LHCN-M2 (cell line): Measurements from ENCODE around the gene CIPC. TPM values are rescaled to one million over a fixed set of nuclear protein-coding genes. Genes with fewer than 3 reads are reported as not detected.

Experiments used
- DNase-seq: peaks from one replicate; pipeline ENCODE4 v3.0.0-alpha.2; 2012; ENCODE audit warnings: low read depth
- total RNA-seq: library from RNA; depleted of rRNA; stranded (reverse); fragments of >200 nt; gene quantifications from 2 replicates; pipeline ENCODE4 v1.2.3, GENCODE V29; 2014

CIPC gene
- total RNA-seq, 1 experiment from 2014 or later = 13.0 TPM

DNA sequence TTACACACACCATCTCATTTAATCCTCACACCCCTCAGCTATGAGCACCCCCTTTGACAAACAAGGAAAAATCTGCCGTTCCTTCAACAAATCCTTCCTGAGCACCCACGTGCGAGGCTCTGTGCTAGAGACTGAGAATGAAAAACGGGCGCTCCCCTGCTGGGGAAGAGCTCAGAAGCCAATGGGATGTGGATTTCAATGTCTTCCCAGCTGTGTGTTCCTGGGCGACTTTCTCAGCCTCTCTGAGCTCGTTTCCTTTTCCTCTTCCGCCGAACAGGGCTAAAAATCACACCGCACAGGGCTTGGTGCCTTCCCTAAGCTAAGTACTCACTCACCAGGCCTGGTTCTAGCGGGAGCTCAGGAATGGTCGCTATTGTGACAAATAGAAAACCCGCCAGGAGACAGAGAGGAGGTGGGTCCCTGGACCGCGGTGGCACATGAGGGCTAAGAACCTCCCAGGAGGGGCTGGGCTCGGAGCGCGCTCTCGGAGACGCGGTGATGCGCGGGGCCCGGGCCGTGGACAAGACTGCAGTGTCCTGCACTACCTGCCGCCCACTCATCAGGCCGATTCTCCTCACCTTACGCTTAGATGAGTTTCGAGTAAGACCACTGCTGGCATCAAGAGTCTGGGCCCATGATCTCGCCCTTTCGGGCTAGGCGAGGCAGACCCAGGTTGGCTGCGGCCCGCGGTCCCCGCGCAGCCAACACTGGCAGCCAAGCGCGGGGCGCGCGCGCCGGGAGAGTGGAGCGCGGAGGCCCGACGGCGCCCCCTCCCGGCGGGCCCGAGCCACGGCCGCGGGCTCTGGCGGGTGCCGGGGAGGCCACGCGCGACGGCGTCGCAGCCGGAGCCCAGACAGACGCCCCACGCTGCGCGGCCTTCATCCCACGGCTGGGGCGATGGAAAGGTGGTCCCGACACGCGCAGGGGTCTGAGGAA, 26.6 kb downstream of the CIPC start:
- DNase-seq = no peak

DNA sequence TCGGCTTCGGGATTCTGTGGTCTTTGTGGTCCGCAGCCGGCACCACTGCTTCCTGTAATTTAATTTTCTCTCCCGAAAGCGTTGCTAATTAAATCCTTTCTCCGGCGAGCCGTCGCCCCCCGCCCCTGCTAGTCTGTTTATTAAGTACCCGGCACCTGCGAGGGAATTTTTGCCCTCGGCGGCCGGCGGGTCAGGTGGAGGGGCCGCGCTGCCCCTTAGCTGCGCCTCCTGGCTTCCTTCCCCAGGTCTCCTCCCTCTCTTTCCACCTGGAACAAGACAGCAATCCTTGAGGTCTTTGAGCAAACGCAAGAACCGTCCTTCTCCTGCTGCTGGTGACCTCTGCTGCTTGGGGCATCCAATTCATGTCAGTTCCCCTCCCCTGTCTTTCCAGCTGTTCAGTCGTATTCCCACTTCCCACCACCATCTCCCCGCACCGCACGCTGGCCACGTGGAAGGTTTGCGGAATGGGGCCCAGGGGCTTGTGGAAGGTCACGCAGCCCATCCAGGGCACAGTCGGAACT, 27.3 kb downstream of the CIPC start:
- DNase-seq = no peak

GRCh38 chr14:77125823-77126325, 27.8 kb downstream of the CIPC start:
- no peak for DNase-seq

DNA sequence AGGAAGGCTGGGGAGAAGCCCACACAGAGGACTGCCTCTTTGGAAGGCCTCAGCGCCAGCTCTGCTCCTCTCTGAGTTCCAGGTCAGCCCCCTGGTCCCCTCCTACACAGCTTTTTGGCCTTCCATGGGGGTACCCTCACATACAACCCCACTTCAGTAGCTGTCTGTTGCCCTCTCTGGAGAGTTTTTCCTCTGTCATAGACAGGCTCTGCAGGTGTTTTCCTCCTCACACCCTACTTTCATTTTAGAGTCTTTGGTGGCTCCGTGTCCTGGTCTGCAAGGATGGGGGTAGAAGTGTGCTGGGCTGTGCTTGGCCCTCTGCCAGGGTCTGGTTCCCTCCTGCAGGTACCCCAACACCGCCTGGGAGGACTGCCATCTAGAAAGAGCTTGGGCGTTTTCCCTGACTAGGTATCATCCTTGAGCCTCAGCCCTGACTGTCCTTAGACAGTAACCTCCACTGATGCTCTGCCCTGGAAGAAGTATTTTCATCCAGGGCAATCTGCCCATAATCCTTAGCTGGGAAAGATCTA, 28.5 kb downstream of the CIPC start:
- DNase-seq = no peak

DNA sequence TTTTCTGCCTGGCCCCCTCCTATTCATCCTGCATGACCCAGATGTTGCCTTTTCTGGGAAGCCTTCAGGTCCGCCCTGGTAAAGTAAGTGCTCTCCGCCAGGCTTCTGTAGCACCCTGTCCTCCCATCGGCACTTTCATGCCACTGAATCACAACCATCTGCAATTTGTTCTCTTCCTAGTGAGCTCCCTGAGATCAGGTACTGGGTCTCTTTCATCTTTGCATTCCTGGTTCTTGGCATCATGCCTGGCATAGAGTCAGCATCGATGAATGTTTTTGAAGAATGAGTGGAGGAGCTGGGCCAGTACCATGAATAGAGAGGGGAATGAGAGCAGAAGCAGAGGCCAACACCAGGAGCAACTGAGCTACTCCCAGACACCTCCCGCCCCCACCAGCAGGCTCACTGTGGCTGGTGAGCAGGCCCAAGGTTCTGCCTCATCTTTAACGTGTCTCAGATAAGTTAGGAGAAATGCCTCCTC, 30.4 kb downstream of the CIPC start:
- DNase-seq = no peak

DNA sequence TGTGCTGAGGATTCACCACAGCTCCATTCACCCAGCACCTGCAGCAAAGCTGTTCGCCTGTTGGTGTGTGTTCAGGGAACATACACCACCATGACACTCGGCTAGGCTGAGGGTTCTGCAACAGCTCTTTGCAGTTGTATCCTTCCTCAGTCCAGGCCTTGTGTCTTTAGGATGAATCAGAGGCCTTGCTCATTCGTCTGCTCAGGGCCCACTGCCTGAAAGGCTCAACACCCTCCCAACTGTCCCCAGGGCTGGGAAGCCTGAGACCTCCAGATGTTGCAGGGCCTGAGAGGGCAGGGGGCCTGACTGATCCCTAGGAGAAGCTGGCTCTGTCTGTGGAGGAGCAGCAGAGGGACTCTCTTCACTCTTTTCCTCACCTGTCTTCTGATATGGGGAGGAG, 32.3 kb downstream of the CIPC start:
- DNase-seq = no peak

- no peak for DNase-seq
These were observed 33.1 kb downstream of the CIPC start for GRCh38 chr14:77131206-77131605.

DNA sequence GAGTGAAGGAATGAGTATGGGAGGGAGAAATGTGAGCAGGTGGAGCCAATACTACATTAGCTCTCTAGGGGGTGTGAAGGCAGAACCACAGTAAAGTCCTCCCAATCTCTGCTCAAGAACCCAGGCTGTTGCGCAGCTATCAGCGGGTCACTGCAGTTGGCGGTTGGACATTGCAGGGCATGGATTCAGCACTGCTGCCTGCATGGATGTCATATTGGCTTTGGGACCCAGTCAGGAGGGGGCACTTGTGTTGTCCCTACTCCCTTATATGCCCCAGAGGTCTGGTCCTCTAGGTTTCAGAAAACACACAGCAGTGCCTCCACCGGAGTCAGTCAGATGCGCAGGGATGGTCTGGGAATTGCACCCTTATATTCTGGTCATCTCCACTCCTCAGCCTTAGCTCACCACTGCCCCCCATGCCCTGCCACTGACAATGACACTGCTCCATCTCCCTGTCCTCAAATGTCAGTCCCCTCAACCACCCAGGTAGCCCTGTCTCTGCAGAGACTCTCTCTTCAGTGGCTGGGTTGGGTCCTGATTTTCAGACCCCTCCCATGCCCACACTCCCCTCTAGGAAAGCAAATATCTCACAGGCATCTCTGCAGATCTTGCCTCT, 33.9 kb downstream of the CIPC start:
- DNase-seq = no peak

- peak; percentile 32 for DNase-seq
These were observed 35.8 kb downstream of the CIPC start for GRCh38 chr14:77133720-77134338.

DNA sequence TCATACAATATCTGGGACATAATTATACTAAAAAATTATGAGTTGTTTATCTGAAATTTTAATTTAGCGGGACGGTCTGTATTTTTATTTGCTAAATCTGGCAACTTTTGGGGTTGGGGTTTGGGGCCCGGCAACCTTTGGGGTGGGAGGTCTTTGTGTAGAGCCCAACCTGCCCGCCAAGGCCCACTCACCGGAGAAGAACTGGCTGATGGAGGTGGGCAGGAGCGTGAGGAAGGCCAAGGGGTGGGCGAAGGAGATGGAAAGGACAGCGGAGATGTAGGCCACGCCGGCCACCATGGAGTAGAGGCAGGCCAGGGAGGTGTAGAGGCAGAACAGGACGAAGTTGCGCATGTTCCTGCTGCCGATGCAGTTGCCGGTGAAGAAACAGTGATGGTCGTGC, 41.0 kb downstream of the CIPC start:
- DNase-seq = no peak

GRCh38 chr14:77139540-77140358, 41.7 kb downstream of the CIPC start:
- DNase-seq = no peak

DNA sequence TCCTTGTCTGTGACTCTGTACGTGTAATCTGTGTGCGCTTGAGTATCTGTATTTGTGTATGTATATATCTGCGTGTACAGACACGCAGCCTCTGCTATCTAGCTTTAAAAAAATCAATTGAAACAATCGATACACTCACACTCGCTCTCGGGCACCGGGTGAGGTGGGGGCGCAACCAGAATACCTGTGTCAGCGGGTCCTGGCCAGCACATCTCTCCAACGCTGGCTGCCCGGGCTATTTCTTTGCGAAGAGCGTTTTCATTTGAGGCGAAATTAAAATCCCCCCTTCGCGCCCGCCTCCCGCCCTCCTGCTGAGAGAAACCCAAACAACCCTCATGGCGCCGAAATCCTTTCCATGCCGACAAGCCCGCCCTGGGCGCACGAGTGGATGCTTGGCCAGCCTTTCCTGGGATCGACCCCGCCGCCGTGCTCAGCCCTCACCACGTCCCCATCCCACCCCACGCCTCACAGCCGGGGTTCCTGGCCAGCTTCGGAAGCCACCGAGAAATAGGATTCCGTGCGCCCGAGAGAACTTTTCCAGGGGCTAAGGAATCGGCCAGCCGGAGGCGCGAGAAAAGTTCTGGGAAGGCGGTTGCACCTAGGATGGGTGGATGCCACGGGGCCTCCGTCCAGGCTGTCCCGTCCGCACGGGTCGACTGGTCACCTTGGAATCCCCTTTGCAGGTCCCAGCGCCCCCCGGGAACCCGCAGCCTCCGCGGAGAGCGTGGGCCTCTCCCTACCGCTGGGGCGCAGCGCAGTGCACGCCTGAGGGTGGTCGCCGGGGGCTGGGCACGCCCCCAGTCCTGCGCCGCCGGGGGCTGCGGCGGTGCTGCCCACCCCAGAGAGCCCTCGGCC, 42.5 kb downstream of the CIPC start:
- no peak for DNase-seq

DNA sequence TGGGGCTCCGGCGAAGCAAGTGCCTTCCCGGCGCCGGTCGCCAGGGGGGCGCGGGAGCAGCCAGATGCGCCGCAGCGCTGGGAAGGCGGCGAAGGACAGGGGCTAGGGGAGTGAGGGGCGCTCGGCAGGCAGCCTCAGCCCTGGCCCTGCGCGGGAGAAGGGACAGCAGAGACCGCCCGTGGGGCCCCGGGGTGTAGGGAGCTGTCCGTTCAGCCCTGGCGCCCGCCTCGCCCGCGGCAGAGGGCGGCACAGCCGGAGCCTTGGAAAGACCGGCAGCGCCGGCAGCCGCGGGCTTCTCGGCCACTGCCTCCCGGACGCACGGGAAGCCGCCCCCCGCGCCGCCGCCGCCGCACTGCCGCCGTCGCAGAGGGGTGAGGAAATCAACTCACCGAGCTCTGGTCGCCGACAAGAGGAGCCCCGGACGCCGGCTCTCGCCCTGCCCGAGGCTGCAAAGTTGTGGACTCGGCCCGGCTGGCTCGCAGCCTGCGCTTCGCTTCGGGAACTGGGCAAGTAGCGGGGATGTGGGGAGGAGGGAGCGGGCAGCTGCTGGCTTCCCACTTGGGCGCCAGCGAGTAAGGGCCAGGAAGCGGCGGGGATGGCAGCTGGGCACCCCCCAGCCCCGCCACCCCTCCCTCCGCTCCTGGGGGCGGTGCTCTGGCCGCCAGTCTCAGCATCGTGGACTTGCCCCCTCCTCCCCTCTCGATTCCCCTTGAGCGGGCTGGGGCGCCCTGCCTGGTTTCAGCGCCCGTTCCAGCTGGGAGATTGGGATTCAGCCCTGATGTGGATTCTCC, 43.4 kb downstream of the CIPC start, which contains the start of gene ZDHHC22:
ZDHHC22 (minus strand) TSS at position 578 of the 791 bp plus-strand sequence. CDS start 2,053 bp downstream, outside the sequence.
- no peak for DNase-seq

DNA sequence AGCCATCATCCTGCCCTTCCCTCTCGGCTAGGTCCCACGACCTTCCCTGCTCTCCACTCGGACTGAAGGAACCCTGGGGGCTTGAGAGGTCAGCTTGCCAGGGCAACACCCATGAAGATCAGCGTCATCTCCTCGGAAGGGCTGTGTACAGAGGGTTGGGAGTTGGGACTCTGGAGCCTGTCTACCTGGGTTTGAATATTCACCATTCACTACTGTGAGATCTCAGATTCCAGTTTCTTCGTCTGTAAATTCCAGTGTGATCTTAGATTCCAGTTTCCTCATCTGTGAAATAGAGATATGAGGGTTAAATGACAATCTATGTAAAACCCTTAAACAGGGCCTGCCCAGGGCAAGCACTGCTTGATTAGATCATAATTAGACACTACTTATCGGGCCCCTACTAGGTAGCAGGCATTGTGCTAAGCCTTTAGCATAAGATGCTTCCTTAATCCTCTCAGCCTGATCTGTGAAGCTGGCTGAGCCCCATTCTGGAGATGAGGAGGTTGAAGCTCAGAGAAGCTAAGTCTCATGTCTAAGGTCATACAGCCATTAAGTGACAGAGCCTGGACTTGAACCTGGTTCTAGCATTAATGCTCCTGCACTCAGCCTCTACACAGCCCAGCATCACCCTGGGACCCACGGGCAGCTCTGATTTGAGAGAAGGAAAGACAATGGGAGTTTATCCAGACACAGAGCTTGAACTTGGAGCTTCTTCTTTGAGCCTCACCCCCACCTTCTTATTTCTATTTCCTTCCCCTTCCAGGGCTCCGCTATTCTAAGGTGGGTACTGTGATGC, 44.1 kb downstream of the CIPC start:
- no peak for DNase-seq

DNA sequence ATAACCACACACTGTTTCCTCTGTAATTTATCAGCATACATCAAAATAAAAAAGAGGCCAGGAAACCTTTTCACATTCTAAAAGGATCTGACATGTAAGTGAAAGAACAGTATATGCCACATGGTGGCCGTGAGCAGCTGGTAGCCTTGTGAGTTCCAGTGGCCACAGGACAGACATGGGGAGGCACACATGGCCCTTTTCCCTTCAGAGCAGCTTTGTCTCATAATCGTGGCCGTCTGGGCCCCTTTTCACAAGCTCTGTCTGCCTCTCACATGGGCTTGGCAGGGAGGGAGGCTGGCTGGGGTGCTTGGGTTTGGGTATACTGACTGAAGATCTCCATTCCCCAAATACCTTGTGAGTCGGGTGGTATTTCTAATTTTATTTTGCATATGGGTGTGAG, 45.0 kb downstream of the CIPC start:
- DNase-seq = no peak

DNA sequence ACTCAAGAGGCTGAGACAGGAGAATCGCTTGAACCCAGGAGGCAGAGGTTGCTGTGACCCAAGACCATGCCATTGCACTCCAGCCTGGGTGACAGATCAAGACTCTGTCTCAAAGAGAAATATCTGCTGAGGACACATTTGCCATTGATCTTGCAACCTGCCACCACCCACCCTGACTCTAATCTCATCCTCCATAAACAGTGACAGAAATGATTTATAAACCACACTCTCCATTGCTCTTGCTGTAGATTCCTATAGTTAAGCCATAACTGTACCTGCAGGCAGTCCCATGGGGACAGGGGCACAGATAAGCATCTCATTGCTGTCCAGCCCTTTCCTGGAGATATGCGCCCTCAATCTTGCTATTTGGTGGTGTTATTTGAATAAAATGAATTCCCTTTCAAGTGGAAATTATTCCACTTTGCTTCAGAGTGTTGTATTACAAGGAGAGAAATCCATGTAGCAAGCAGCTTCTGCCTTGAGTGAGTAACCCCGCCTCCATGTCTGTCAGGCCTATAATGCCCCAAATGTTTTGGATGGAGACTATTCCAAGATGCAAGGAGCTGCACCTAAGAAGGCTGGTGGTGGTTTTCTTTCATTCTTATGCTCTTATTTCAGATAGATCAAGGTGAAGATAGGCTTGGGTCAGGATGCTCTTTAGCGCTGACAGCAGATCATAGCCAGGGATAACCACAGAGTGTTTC, 46.5 kb downstream of the CIPC start:
- DNase-seq = no peak

- no peak for DNase-seq
These were observed 48.1 kb downstream of the CIPC start for GRCh38 chr14:77145975-77146740.
